Erythroblast (primary cell): ENCODE results near the gene PLP2.
"Not testable (repeated sequence)": the region's sequence is repeated elsewhere in the genome, so short reads cannot be mapped to it uniquely, and the experiment has no call there.

ENCODE experiments used
- DNase-seq, 2 experiments: peaks; one replicate each; lab custom pipeline; 2025; lab: John Stamatoyannopoulos, UW
- GATA1 ChIP-seq: IDR thresholded peaks from 2 replicates; pipeline ENCODE4 v1.6.1; 2011; ENCODE audit warnings: low read depth, mild to moderate bottlenecking, control low read depth, low read length, moderate library complexity
- POLR2A ChIP-seq: IDR thresholded peaks from 2 replicates; pipeline ENCODE4 v1.6.1; 2011; ENCODE audit warnings: mild to moderate bottlenecking, low read length

The PLP2 gene, protein sequence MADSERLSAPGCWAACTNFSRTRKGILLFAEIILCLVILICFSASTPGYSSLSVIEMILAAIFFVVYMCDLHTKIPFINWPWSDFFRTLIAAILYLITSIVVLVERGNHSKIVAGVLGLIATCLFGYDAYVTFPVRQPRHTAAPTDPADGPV

DNA sequence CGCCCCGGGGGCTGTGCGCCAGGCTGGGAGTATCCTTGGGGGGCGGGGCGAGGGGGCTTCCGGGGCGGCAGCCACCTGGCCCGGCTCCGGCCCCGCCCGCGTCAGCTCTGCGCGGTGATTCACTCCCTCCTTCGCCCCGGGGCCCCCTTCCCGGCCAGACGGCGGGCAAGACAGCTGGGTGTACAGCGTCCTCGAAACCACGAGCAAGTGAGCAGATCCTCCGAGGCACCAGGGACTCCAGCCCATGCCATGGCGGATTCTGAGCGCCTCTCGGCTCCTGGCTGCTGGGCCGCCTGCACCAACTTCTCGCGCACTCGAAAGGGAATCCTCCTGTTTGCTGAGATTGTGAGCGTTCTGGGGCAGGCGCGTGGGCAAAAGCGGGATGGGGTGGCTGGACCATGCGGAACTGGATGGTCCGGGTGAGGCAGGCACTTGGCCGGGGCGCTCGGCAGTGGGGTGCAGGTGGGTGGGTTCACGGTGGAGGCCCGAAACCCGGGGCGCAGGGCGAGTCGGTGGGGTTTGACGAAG, at the start of gene PLP2:
PLP2 (plus strand) TSS at position 147 of the 528 bp plus-strand sequence; CDS start at position 250, 103 bp downstream.
- DNase-seq: peak; percentile 46 to 58

DNA sequence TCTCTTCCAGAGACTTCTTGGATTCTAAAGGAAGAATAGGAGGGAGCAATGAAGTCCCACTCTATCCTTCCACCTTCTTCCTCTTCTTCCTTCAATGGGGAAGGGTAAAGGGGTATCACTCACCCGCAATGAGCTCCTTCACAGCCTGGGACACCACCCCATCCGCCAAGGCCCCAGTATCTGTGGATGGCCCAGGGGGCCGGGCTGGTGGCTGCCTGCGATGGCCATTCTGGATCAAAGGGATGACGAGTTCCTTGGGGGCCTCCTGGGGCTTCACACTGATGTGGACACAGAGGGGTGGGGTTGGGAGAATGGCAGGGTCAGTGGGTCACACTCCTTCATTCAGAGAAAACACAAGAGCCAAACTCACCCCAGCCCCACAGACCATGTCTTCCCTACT, 49.2 kb upstream of the PLP2 start:
- DNase-seq: no peak
- no peak for TF ChIP-seq GATA1
- TF ChIP-seq POLR2A: no peak

More for the DNA sequence above, at the start of gene PLP2:
- peak; percentile 49 for TF ChIP-seq POLR2A
- TF ChIP-seq GATA1: no peak

DNA sequence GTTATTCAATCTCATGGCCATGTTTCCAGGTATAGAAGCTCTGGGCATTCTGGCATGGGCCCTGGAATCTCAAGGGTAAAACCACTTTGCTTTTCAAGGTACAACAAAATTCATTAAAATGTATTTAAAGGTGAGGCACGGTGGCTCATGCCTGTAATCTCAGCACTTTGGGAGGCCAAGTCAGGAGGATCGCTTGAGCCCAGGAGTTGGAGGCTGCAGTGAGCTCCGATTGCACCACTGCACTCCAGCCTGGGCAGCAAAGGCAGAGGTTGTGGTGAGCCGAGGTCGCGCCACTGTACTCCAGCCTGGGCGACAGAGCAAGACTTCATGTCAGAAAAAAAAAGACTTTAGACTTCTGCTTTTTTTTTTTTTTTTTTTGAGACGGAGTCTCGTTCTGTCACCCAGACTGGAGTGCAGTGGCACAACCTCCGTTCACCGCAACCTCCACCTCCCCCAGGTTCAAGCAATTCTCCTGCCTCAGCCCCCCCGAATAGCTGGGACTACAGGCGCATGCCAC, 43.9 kb upstream of the PLP2 start:
- not testable (repeated sequence) for DNase-seq

DNA sequence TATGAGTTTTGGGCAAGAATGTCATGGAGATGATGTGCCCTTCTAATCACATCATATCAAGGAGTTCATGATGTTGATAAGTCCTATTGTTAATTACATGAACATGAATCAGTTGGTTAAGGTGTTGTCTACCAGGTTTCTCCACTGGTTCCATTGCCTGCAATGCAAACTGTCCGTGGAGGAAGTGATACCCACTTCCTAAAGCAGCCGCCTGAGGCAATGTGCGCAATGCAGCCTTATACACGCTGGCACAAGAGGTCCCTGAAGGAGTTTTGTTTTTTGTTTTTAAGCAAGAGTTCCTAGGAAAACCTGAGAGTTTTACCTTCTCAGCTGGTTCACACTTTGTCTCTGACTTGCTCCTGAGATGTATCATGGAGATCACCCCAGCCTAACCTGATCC, 42.3 kb upstream of the PLP2 start:
- DNase-seq: no peak
- TF ChIP-seq POLR2A (no peak), GATA1 (no peak)

- DNase-seq: not testable (repeated sequence)
Observed at GRCh38 chrX:49132275-49132674, 39.4 kb upstream of the PLP2 start.

GRCh38 chrX:49133759-49134158, 37.9 kb upstream of the PLP2 start:
- TF ChIP-seq GATA1: no peak
- no peak for TF ChIP-seq POLR2A
- DNase-seq: no peak

- TF ChIP-seq POLR2A (no peak), GATA1 (no peak)
- DNase-seq: no peak
Observed at GRCh38 chrX:49137492-49137891, 34.2 kb upstream of the PLP2 start.

GRCh38 chrX:49139713-49140112, 32.0 kb upstream of the PLP2 start:
- DNase-seq: peak; percentile 40 to 54
- no peak for TF ChIP-seq POLR2A
- no peak for TF ChIP-seq GATA1

DNA sequence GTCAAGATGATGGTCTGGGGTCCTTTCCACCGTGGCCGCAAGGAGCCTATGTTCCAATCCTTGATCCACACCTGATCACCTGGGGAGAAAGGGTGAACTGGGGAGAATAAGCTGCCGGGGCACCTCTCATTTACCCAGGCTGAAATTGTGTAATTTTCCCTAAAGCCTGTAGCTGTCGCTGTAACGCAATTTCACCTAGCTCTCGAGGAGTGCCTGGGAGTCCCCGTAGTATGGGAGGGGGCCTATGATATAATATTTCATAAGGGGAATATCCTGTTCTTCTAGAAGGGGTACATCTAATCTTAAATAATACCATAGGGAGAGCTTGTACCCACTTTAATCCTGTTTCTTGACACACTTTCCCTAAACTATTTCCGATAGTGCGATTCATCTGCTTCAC, 29.4 kb upstream of the PLP2 start:
- DNase-seq: not testable (repeated sequence)

DNA sequence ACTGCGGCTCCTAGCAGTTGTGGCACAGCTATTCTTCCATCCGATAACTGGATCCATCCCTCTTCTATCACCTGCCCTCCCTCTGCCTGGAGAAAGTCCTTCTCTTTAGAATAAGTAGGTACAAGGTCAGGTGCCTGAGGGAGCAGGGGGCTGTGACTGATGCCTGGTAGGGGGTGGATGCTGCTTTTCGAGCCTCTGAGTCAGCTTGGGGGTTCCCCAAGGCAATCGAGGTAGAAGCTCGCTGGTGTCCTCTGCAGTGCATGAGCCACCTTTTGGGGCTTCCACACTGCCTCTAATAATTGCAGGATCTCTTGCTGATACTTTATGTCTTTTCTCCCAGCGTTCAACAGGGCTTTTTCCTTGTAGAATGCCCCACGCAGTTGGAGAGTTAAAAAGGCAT, 28.5 kb upstream of the PLP2 start:
- DNase-seq: not testable (repeated sequence)

GRCh38 chrX:49147282-49147681, 24.4 kb upstream of the PLP2 start:
- DNase-seq: no peak
- TF ChIP-seq GATA1 (no peak), POLR2A (no peak)

- DNase-seq: peak in 1 of 2 experiments; percentile 35
- TF ChIP-seq GATA1: no peak
- TF ChIP-seq POLR2A: no peak
Observed at GRCh38 chrX:49147936-49148335, 23.8 kb upstream of the PLP2 start.

DNA sequence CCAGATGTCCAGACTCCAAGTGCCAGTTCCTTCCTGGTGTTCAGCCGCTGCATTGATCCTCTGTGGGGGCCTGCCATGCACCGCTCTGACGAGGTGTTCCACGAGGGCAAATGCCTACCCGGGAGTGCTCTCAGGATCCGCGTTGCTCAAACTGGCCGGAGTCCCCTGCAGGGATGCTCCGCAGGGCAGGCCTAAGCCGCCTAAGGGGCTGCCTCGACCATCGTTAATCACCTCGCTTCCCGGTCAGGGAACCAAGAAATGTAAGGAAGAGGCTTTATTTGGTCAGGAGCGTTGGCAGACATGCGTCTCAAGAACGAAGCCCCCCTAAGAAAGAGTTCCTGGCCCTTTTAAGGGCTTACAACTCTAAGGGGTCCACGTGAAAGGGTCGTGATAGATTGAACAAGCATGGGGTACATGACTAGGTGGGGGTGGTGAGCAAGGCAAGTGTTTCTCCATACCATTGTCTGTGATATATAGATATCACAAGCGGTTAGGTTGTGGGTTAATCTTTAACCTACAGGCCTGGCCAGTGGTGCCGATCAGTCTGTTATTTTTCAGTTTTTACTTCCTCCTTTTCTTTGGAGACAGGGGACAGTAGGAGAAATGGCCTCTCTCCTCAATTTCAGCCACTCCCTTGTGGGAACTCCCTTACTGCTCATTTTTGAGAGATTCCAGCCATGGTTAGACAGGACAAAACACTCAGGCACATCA, 23.2 kb upstream of the PLP2 start:
- TF ChIP-seq POLR2A: peak; percentile 63
- peak; percentile 51 to 85 for DNase-seq

DNA sequence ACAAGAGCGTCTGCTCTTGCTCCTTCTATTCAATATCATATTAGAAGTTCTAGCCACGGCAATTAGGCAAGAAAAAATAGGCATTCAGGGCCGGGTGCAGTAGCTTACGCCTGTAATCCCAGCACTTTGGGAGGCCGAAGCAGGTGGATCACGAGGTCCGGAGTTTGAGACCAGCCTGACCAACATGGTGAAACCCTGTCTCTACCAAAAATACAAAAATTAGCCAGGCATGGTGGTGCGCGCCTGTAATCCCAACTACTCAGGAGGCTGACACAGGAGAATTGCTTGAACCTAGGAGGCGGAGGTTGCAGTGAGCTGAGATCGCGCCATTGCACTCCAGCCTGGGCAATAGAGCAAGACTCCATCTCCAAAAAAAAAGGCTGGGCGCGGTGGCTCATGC, 22.4 kb upstream of the PLP2 start:
- DNase-seq: not testable (repeated sequence)

DNA sequence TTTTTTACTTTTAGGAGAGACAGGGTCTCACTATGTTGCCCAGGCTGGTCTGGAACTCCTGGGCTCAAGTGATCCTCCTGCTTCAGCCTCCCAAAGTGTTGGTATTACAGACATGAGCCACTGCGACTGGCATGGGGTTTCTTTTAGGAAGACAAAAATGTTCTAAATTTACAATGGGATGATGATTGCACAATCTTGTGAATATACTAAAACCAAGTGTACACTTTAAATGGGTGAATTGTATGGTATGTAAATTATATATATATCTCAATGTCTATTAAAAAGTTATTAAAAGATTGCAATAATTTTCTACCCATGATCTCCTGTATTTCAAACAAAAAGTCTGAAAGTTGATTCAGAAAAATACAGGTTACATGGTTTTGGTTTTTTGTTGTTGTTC, 18.2 kb upstream of the PLP2 start:
- no peak for DNase-seq
- TF ChIP-seq POLR2A (no peak), GATA1 (no peak)
